Activated CD4-positive, alpha-beta T cell treated with anti-CD3 and anti-CD28 coated beads for 48 hours (primary cell): ENCODE data around the gene GSN.

ENCODE experiments used
- DNase-seq: peaks from one replicate; pipeline ENCODE4 v3.0.0-alpha.2; 2020

GSN gene

GRCh38 chr9:121359351-121360294 lies 91.7 kb downstream of the GSN start:
- DNase-seq = no peak

DNA sequence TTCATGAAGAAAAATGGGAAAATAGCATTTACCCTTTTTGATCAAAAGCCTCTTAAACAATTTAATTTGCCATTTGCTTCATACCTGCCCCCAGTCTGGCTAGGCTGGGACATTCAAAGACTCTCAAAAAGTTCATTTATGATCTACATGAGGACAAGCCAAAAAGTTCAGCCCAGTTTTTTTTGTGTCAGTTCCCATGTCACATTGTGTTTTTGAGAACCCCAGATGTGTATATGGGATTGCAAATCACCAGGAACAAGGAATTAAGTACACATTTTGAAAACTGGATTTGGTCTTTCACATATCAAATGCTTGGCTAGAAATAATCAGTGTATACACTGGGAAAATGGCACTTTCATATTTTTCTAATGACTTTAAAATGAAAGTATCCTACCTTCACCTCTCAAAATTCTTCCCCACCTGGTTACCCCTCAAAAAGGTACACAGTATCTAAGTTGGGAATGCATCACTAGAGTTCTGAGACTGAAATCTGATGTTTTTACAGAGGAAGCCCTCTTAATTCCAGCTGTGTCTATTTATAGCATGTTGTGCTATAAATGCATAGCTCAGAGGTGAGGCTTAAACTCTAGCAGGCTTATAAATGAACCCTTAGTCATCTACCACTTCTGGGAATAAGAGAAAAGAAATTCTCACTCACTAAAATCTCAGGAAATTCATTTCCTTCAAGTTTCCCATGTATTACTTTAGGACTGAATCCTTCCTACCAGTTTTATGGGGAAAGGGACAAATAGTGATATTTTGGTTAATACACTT lies 92.8 kb downstream of the GSN start:
- DNase-seq = no peak

DNA sequence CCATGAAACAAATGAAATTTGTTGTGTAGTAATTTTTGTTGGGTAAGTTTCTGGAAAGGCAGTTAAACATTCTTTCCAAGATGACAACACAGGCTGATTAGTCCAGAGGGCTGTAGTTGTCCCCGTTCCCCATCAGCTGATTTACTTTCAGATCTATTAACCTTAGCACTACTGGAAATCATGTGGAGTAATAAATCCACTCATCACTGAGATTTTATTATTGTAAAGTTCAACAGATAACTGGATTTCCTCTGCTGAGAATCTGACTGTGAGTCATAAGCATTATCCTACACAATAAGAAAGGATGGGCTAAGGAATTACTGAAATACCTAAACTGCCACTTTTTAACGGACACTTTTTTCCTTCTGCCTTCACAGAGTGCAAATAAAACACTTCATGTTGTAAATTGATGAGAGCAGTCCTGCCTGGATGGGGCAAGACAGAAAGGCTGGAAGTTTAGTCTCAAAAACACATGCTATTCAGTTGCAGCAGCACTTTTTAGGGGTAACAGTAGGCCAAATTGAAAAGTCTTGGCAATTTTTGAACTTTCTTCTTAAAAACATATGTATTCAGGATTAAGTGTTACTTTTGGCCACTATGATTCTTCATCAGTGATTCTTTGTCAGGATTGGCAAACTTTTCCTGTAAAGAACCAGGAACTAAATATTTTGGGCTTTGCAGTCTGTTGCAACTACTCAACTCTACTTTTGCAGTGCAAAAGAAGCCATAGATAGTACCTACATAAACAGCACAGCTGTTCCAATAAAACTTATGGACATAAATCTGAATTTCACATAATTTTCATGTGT lies 95.1 kb downstream of the GSN start:
- no peak for DNase-seq

- no peak for DNase-seq
These were observed 95.6 kb downstream of the GSN start for GRCh38 chr9:121363622-121363961.

- no peak for DNase-seq
These were observed 96.1 kb downstream of the GSN start for GRCh38 chr9:121364077-121364476.

GRCh38 chr9:121364886-121365285 lies 96.9 kb downstream of the GSN start:
- no peak for DNase-seq

DNA sequence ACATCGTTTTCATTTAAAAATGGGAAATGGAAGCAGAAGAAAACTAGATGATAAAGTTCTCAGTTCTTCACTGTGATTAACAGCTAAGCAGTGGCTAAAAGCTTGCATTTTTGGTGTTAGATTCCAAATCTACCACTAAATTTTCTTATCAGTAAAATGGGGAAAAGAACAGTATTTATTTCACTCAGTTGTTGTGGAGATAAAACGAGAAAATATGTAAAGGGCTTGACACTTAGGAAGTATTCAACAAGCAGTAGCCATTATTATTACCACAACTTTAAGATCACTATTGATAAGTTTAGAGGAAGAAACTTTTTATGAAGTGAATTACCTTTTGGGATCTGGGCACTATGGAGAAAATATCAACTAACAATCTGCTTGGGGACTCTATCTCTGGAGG lies 97.6 kb downstream of the GSN start:
- no peak for DNase-seq

- no peak for DNase-seq
These were observed 98.7 kb downstream of the GSN start for GRCh38 chr9:121366611-121367192.

DNA sequence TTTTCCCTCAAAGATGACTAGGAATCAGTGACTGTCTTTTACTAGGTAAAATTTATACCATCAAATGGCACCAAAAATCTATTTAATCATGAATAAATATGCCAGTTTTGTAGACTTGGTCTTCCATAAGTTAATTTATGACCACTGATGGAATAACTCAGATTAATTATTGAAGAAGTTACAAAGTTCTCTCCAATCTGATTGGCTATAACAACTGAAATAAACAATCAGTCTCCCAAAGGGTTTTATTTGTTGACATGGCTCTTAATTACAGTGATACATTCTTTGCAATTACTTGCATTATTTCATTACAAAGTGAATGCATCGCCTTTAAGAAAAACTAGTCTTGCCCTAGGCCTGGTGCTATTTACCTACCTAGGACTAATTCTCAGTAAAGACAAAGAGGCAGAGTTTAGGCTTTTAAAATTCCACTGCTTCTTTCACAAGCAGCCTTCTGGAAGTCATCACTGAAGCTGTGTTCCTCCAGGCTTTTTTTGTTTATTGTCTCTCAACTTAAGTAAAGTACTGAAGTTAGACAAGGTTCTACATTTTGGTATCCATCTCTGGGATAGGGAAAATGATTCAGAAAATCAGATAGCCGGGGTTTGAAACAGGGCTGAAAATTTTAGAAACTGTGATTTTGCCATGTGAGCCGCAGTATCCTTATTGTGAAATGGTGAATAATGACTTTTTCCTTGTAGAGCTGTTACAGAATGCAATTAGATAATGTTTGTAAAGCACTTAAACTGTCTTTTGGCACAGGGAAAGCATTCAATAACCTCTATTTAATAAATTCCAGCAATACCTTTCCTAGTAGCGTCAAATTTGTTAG lies 99.6 kb downstream of the GSN start:
- DNase-seq = no peak

GRCh38 chr9:121368138-121368522 lies 100.2 kb downstream of the GSN start:
- DNase-seq = no peak

DNA sequence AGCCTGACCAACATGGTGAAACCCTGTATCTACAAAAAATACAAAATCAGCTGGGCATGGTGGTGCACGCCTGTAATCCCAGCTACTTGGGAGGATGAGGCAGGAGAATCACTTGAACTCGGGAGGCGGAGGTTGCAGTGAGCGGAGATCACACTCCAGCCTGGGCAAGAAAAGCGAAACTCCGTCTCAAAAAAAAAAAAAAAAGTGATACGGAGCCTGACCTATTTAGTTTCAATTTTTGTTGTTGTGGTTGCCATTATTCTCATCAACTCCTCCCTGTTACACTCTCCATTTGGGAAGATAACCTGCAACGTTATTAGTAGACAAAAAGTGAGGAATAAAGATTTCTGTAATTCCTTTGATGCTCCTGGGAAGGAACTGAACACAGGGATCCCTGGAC lies 100.8 kb downstream of the GSN start:
- no peak for DNase-seq

DNA sequence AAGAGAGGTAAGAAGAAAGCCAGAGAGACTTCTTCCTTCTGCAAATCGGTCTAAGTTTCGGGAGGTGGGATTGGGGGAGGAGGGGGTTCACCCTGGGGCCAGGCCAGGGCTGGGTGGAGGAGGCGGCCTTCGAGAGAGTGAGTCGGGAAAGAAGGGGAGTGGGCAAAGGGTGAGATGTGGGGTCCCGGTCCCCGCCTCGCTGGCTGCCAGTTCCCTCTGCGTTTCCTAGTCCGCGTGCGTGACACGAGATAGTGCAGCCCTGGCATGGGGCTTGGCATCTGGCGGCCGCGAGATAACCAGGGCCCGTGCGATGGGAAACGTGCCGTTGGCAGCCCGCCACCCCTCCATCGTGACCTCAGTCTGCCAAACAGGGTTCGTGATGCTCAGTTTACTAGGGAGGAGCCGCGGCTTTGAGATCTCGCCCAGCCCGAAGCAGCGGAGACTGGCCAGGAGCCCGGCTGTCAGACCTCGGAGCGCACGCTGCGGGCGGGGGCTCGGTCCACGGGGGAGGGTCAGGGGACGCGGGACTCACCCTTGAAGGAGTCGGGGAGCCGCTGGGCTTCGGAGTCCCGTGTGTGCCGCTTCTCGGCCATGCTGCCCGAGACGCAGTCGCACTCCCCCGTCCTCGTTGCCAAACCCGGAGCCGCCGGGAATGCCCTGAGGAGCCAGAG lies 101.8 kb downstream of the GSN start, which contains the start of gene STOM:
STOM (minus strand) TSS at position 656 of the 671 bp plus-strand sequence; CDS start at position 593, 63 bp downstream.
- DNase-seq = peak; percentile 74

- DNase-seq = no peak
These were observed 103.6 kb downstream of the GSN start for GRCh38 chr9:121371495-121372061.

GRCh38 chr9:121372239-121373010 lies 104.5 kb downstream of the GSN start:
- no peak for DNase-seq

DNA sequence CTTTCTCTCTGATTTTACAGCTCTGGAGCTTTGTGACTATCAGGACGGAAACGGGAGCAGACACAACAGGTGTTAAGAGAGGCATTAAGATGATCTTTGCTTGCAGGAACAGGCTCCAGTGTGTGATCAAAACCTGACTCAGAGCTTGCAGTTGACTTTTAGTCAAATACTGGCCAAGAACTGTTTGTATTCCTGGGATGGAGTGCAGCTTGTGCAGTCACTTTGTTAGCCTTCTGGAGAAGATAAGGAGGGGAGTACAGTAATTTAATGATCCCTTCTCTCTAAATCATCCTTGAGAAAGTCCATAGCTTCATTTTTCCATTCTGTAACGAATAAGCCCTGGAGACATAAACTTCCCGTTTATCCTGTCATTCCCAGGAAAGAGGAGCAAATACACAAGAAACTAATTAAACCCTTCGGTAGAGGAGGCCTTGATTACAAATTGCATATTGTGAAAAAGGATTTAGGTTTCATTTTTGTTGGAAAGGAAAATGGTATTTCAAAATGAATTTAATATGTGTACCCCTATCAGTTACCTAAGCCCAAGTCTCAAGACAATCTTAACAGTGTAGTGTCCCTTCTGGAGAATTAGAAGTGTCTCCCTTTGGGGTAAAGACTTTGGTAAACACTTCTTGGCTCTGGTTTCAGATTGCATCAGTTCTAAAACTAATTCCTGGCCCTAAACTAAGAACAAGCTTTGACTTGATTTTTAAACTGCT lies 105.2 kb downstream of the GSN start:
- DNase-seq = no peak

- no peak for DNase-seq
These were observed 108.4 kb downstream of the GSN start for GRCh38 chr9:121376214-121376830.

- no peak for DNase-seq
These were observed 112.9 kb downstream of the GSN start for GRCh38 chr9:121380846-121381245.
